HG03175 (cell line): ENCODE measurements around the gene SMC2.
A peak's percentile ranks its signal among the peaks of the same experiment; 100 is the strongest.

ENCODE experiments used
- ATAC-seq: cut with Tn5 transposase; IDR thresholded peaks from one replicate; pipeline ENCODE4 v1.9.1; 2021; ENCODE audit warnings: mild to moderate bottlenecking, moderate library complexity; ENCODE audit not compliant: unreplicated experiment

SMC2 gene

GRCh38 chr9:104093647-104094533 is at the start of gene SMC2:
Gene SMC2 (plus strand): TSS chr9:104094309. CDS start chr9:104095385, 1,076 bp downstream.
- ATAC-seq: peak; percentile 89

GRCh38 chr9:104068546-104068945 is 25.6 kb upstream of the SMC2 start:
- no peak for ATAC-seq

GRCh38 chr9:104069288-104069687 is 24.8 kb upstream of the SMC2 start:
- ATAC-seq: no peak

- ATAC-seq: no peak
Observed at GRCh38 chr9:104071589-104071988, 22.5 kb upstream of the SMC2 start.

GRCh38 chr9:104073098-104073769 is 20.9 kb upstream of the SMC2 start:
- ATAC-seq: no peak

- ATAC-seq: no peak
Observed at GRCh38 chr9:104073770-104074133, 20.4 kb upstream of the SMC2 start.

- ATAC-seq: no peak
Observed at GRCh38 chr9:104074876-104075275, 19.2 kb upstream of the SMC2 start.

GRCh38 chr9:104075801-104076753 is 18.0 kb upstream of the SMC2 start:
- ATAC-seq: no peak

- ATAC-seq: no peak
Observed at GRCh38 chr9:104078596-104078995, 15.5 kb upstream of the SMC2 start.

- ATAC-seq: no peak
Observed at GRCh38 chr9:104080983-104081382, 13.1 kb upstream of the SMC2 start.

- no peak for ATAC-seq
Observed at GRCh38 chr9:104082168-104082567, 11.9 kb upstream of the SMC2 start.

- ATAC-seq: no peak
Observed at GRCh38 chr9:104085525-104085924, 8.6 kb upstream of the SMC2 start.

GRCh38 chr9:104087894-104088293 is 6.2 kb upstream of the SMC2 start:
- ATAC-seq: no peak

- ATAC-seq: no peak
Observed at GRCh38 chr9:104088416-104088815, 5.7 kb upstream of the SMC2 start.

- no peak for ATAC-seq
Observed at GRCh38 chr9:104090578-104090977, 3.5 kb upstream of the SMC2 start.

GRCh38 chr9:104091116-104091515 is 3.0 kb upstream of the SMC2 start:
- no peak for ATAC-seq

- ATAC-seq: peak; percentile 10
Observed at GRCh38 chr9:104091708-104092107, 2.4 kb upstream of the SMC2 start.

- ATAC-seq: no peak
Observed at GRCh38 chr9:104092192-104092591, 1.9 kb upstream of the SMC2 start.

GRCh38 chr9:104092875-104093600 is 1.1 kb upstream of the SMC2 start:
- no peak for ATAC-seq

GRCh38 chr9:104094534-104095015 is 466 bp downstream of the SMC2 start:
- peak; percentile 6 for ATAC-seq
